WTC11 (cell line): ENCODE results near the gene RYR2. TPM values are rescaled to one million over a fixed set of nuclear protein-coding genes. Genes with fewer than 3 reads are reported as not detected.

Source experiments
- ATAC-seq: fragments of 200-7000 bp; cut with Tn5 transposase; 2 replicates; pipeline ENCODE4 v1.10.0; 2021; ENCODE audit warnings: mild to moderate bottlenecking, moderate library complexity
- CTCF ChIA-PET: fragments of 300-600 bp; sonication (Branson Sonifier 250); formaldehyde crosslinking; loops from one replicate; lab custom pipeline; 2021; ENCODE audit warnings: antibody characterized with exemption; lab: Charles Lee
- POLR2A ChIA-PET: fragments of 350-600 bp; sonication (Branson Sonifier 250); formaldehyde crosslinking; loops from one replicate; lab custom pipeline; 2021; ENCODE audit warnings: antibody characterized with exemption; lab: Charles Lee
- DNase-seq: peaks from one replicate; pipeline ENCODE4 v3.0.0; 2021; ENCODE audit warnings: low spot score
- H3K27ac Mint-ChIP-seq: 2 replicates; pipeline ENCODE4 v1.8.0; 2021; ENCODE audit warnings: mixed read lengths
- H3K27me3 Mint-ChIP-seq: 2 replicates; pipeline ENCODE4 v1.8.0; 2021; ENCODE audit warnings: low read depth, mild to moderate bottlenecking, moderate library complexity, mixed read lengths
- H3K36me3 Mint-ChIP-seq: 2 replicates; pipeline ENCODE4 v1.8.0; 2021; ENCODE audit warnings: mixed read lengths
- H3K4me1 Mint-ChIP-seq: 2 replicates; pipeline ENCODE4 v1.8.0; 2022; ENCODE audit warnings: mixed read lengths
- H3K4me3 Mint-ChIP-seq: 2 replicates; pipeline ENCODE4 v1.8.0; 2021; ENCODE audit warnings: mild to moderate bottlenecking, moderate library complexity, mixed read lengths
- H3K9me3 Mint-ChIP-seq: 2 replicates; pipeline ENCODE4 v1.8.0; 2021; ENCODE audit warnings: mixed read lengths
- ELF4 ChIP-seq: sonication (generic); formaldehyde crosslinking; IDR thresholded peaks from 2 replicates; pipeline ENCODE4 v1.8.1; 2022; ENCODE audit warnings: low read depth, mild to moderate bottlenecking, moderate library complexity, missing genetic modification reagents
- HMGA2 ChIP-seq: fragments of 250-450 bp; sonication (Bioruptor Pico); IDR thresholded peaks from 2 replicates; pipeline ENCODE4 v1.4.0; 2021; ENCODE audit warnings: mild to moderate bottlenecking, moderate library complexity
- JAZF1 ChIP-seq: fragments of 250-450 bp; sonication (Bioruptor Pico); IDR thresholded peaks from 2 replicates; pipeline ENCODE4 v1.9.0; 2021; ENCODE audit warnings: moderate library complexity, mild to moderate bottlenecking, inconsistent platforms
- MYBL2 ChIP-seq: sonication (generic); formaldehyde crosslinking; IDR thresholded peaks from 2 replicates; pipeline ENCODE4 v1.8.1; 2023; ENCODE audit warnings: mild to moderate bottlenecking, moderate library complexity, missing genetic modification reagents
- NFYB ChIP-seq: sonication (generic); formaldehyde crosslinking; conservative IDR thresholded peaks from 2 replicates; pipeline ENCODE4 v1.8.0; 2022; ENCODE audit warnings: low read depth, missing genetic modification reagents
- NR2C2 ChIP-seq: sonication (generic); formaldehyde crosslinking; IDR thresholded peaks from 2 replicates; pipeline ENCODE4 v1.8.0; 2022; ENCODE audit warnings: mild to moderate bottlenecking, missing genetic modification reagents
- NR3C1 ChIP-seq: sonication (generic); formaldehyde crosslinking; conservative IDR thresholded peaks from 2 replicates; pipeline ENCODE4 v1.8.1; 2023; ENCODE audit warnings: low read depth, mild to moderate bottlenecking, missing genetic modification reagents
- OVOL2 ChIP-seq: fragments of 250-450 bp; sonication (Bioruptor Pico); IDR thresholded peaks from 2 replicates; pipeline ENCODE4 v1.9.0; 2021; ENCODE audit warnings: mild to moderate bottlenecking, borderline replicate concordance
- TCF7 ChIP-seq: sonication (generic); formaldehyde crosslinking; IDR thresholded peaks from 2 replicates; pipeline ENCODE4 v1.8.0; 2022; ENCODE audit warnings: mild to moderate bottlenecking, low read depth, missing genetic modification reagents, moderate library complexity
- ZNF121 ChIP-seq: sonication (generic); formaldehyde crosslinking; IDR thresholded peaks from 2 replicates; pipeline ENCODE4 v1.8.0; 2023; ENCODE audit warnings: missing genetic modification reagents
- ZNF263 ChIP-seq: sonication (generic); formaldehyde crosslinking; IDR thresholded peaks from 2 replicates; pipeline ENCODE4 v1.8.1; 2022; ENCODE audit warnings: low read depth, mild to moderate bottlenecking, moderate library complexity, missing genetic modification reagents
- ZNF416 ChIP-seq: fragments of 250-450 bp; sonication (Bioruptor Pico); IDR thresholded peaks from 2 replicates; pipeline ENCODE4 v1.9.0; 2021; ENCODE audit warnings: mild to moderate bottlenecking, inconsistent platforms
- ZNF423 ChIP-seq: fragments of 250-450 bp; sonication (Bioruptor Pico); IDR thresholded peaks from 2 replicates; pipeline ENCODE4 v2.1.2; 2022; ENCODE audit warnings: mild to moderate bottlenecking, moderate library complexity
- total RNA-seq: library from RNA; stranded (reverse); gene quantifications from 3 replicates; pipeline ENCODE4 v1.2.3, GENCODE V29; 2021
- TF ChIP-seq, protein P1 (sequence below): sonication (generic); formaldehyde crosslinking; IDR thresholded peaks from 2 replicates; pipeline ENCODE4 v1.8.1; 2023; ENCODE audit warnings: mild to moderate bottlenecking, missing genetic modification reagents
- TF ChIP-seq, protein P2 (sequence below): sonication (generic); formaldehyde crosslinking; conservative IDR thresholded peaks from 2 replicates; pipeline ENCODE4 v1.8.1; 2023; ENCODE audit warnings: mild to moderate bottlenecking, low read depth, missing genetic modification reagents, moderate library complexity
- TF ChIP-seq, protein P3 (sequence below): sonication (generic); formaldehyde crosslinking; IDR thresholded peaks from 2 replicates; pipeline ENCODE4 v1.8.0; 2023; ENCODE audit warnings: missing genetic modification reagents
- TF ChIP-seq, protein P4 (sequence below): sonication (generic); formaldehyde crosslinking; IDR thresholded peaks from 2 replicates; pipeline ENCODE4 v1.8.0; 2022; ENCODE audit warnings: mild to moderate bottlenecking, missing genetic modification reagents
- TF ChIP-seq, protein P5 (sequence below): sonication (generic); formaldehyde crosslinking; IDR thresholded peaks from 2 replicates; pipeline ENCODE4 v1.8.1; 2022; ENCODE audit warnings: low read depth, mild to moderate bottlenecking, moderate library complexity, missing genetic modification reagents, borderline replicate concordance

Gene RYR2
- total RNA-seq, 1 experiment from 2014 or later: 7.9 TPM

DNA sequence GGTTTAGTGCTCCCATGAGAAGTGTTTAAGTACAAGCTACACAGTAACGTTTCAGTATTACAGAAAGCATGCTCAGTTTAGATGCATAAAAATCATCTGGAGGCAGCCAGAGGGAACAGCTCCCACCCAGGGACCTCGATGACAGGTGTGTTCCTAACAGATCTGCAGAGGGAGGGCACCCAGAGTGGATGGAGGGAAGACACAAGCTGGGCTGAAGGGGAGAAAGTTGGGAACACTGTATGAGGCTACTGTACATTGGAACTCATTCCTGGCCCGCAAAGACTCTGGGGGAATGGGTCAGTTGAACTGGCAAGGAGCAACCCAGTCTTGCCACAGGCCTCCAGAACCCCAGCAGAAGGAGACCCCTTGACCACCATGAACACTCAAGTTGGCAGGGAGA, 796.3 kb downstream of the RYR2 start:
- Mint-ChIP-seq H3K4me1 (peaks cover 30% of the 10 kb centered on the region), H3K9me3 (peaks cover 28% of the 10 kb centered on the region), H3K36me3 (0 out of 2 replicates have a peak, but pooled peaks cover 3% of the 10 kb centered on the region), H3K27me3 (no peaks in the 10 kb centered on the region), H3K27ac (no peak overlapping the region), H3K4me3 (no peak overlapping the region)
- CTCF ChIA-PET: interaction anchor here (1.1 kb wide), 1 partner anchor 26 kb away, joined by 3 read pairs; no protein-coding TSS in a partner anchor
- POLR2A ChIA-PET: no interaction called here
- DNase-seq: no peak
- TF ChIP-seq, protein P1, sequence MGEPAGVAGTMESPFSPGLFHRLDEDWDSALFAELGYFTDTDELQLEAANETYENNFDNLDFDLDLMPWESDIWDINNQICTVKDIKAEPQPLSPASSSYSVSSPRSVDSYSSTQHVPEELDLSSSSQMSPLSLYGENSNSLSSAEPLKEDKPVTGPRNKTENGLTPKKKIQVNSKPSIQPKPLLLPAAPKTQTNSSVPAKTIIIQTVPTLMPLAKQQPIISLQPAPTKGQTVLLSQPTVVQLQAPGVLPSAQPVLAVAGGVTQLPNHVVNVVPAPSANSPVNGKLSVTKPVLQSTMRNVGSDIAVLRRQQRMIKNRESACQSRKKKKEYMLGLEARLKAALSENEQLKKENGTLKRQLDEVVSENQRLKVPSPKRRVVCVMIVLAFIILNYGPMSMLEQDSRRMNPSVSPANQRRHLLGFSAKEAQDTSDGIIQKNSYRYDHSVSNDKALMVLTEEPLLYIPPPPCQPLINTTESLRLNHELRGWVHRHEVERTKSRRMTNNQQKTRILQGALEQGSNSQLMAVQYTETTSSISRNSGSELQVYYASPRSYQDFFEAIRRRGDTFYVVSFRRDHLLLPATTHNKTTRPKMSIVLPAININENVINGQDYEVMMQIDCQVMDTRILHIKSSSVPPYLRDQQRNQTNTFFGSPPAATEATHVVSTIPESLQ (CRISPR knock-in tag): no peak
- TF ChIP-seq TCF7 (no peak), MYBL2 (CRISPR knock-in tag) (no peak), OVOL2 (CRISPR knock-in tag) (no peak), ELF4 (CRISPR knock-in tag) (no peak), NFYB (CRISPR knock-in tag) (no peak)
- TF ChIP-seq, protein P2, sequence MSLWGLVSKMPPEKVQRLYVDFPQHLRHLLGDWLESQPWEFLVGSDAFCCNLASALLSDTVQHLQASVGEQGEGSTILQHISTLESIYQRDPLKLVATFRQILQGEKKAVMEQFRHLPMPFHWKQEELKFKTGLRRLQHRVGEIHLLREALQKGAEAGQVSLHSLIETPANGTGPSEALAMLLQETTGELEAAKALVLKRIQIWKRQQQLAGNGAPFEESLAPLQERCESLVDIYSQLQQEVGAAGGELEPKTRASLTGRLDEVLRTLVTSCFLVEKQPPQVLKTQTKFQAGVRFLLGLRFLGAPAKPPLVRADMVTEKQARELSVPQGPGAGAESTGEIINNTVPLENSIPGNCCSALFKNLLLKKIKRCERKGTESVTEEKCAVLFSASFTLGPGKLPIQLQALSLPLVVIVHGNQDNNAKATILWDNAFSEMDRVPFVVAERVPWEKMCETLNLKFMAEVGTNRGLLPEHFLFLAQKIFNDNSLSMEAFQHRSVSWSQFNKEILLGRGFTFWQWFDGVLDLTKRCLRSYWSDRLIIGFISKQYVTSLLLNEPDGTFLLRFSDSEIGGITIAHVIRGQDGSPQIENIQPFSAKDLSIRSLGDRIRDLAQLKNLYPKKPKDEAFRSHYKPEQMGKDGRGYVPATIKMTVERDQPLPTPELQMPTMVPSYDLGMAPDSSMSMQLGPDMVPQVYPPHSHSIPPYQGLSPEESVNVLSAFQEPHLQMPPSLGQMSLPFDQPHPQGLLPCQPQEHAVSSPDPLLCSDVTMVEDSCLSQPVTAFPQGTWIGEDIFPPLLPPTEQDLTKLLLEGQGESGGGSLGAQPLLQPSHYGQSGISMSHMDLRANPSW (CRISPR knock-in tag): no peak
- TF ChIP-seq, protein P3, sequence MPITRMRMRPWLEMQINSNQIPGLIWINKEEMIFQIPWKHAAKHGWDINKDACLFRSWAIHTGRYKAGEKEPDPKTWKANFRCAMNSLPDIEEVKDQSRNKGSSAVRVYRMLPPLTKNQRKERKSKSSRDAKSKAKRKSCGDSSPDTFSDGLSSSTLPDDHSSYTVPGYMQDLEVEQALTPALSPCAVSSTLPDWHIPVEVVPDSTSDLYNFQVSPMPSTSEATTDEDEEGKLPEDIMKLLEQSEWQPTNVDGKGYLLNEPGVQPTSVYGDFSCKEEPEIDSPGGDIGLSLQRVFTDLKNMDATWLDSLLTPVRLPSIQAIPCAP: no peak
- TF ChIP-seq, protein P4, sequence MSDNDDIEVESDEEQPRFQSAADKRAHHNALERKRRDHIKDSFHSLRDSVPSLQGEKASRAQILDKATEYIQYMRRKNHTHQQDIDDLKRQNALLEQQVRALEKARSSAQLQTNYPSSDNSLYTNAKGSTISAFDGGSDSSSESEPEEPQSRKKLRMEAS (CRISPR knock-in tag): no peak
- ATAC-seq: no peak

DNA sequence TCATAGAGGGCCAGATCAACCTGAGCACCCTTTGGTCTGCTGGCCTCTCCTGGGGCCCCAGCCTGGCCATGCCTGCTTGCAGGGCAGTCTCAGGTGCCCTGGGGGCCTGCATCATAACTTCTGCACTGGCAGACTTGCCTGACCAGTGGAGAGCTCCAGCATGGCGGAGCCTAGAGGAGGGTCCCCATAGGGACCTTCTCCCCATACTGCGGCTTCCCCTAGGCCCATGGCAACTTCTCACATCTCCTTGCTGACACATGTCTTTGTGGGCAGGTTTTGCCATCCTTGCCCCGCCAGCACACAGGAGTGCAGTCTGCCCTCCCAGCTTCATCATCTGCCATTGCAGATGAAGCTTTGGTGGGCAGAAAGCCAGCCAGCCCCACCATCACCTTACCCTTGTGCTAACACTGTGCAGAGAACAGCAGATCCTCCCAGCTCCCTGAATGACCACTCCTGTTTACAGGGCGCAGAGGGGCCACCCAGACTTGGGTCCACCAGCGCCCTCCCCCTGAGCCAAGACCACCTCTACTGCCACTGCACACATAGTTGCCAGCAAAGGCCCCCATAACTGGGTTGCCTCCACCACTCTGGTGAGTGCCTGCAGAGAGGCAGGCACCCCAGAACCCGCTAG, 797.0 kb downstream of the RYR2 start:
- Mint-ChIP-seq H3K27me3 (no peaks in the 10 kb centered on the region), H3K36me3 (0 out of 2 replicates have a peak, but pooled peaks cover 3% of the 10 kb centered on the region)
- no peak for ATAC-seq
- CTCF ChIA-PET: interaction anchor here (1.1 kb wide), 1 partner anchor 25 kb away, joined by 3 read pairs; no protein-coding TSS in a partner anchor
- no peak for TF ChIP-seq NR3C1 (CRISPR knock-in tag)
- TF ChIP-seq, protein P5, sequence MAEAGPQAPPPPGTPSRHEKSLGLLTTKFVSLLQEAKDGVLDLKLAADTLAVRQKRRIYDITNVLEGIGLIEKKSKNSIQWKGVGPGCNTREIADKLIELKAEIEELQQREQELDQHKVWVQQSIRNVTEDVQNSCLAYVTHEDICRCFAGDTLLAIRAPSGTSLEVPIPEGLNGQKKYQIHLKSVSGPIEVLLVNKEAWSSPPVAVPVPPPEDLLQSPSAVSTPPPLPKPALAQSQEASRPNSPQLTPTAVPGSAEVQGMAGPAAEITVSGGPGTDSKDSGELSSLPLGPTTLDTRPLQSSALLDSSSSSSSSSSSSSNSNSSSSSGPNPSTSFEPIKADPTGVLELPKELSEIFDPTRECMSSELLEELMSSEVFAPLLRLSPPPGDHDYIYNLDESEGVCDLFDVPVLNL: no peak
- no peak for TF ChIP-seq JAZF1 (CRISPR knock-in tag)
- no peak for TF ChIP-seq ZNF121 (CRISPR knock-in tag)
- no peak for TF ChIP-seq ZNF263 (CRISPR knock-in tag)
- TF ChIP-seq HMGA2 (CRISPR knock-in tag): no peak
- TF ChIP-seq ZNF416 (CRISPR knock-in tag): no peak
- TF ChIP-seq NR2C2: no peak
- TF ChIP-seq ZNF423 (CRISPR knock-in tag): no peak
- TF ChIP-seq, all 79 proteins: peak for 0
- Mint-ChIP-seq H3K27ac (no peak overlapping the region), H3K4me3 (no peak overlapping the region), H3K9me3 (peaks cover 28% of the 10 kb centered on the region), H3K4me1 (peaks cover 23% of the 10 kb centered on the region)
- DNase-seq: no peak
- POLR2A ChIA-PET: no interaction called here
